HG03565 (cell line): Measurements from ENCODE around the gene CCDC27.
"Not testable (repeated sequence)": the region's sequence is repeated elsewhere in the genome, so short reads cannot be mapped to it uniquely, and the experiment has no call there.

Source experiments
- ATAC-seq: cut with Tn5 transposase; IDR thresholded peaks from one replicate; pipeline ENCODE4 v1.9.1; 2021; ENCODE audit warnings: mild to moderate bottlenecking, moderate library complexity; ENCODE audit not compliant: unreplicated experiment

Gene CCDC27

GRCh38 chr1:3717715-3718601 lies 34.3 kb upstream of the CCDC27 start:
- no peak for ATAC-seq

- ATAC-seq = no peak
These were observed 33.5 kb upstream of the CCDC27 start for GRCh38 chr1:3718764-3719163.

GRCh38 chr1:3721955-3722465 lies 30.2 kb upstream of the CCDC27 start:
- ATAC-seq = no peak

- ATAC-seq = no peak
These were observed 29.4 kb upstream of the CCDC27 start for GRCh38 chr1:3722846-3723245.

GRCh38 chr1:3724416-3725030 lies 27.7 kb upstream of the CCDC27 start:
- not testable (repeated sequence) for ATAC-seq

- ATAC-seq = no peak
These were observed 26.9 kb upstream of the CCDC27 start for GRCh38 chr1:3725366-3725765.

- no peak for ATAC-seq
These were observed 25.0 kb upstream of the CCDC27 start for GRCh38 chr1:3727042-3727824.

GRCh38 chr1:3727825-3728776 lies 24.1 kb upstream of the CCDC27 start:
- ATAC-seq = no peak

GRCh38 chr1:3729594-3730542 lies 22.4 kb upstream of the CCDC27 start:
- ATAC-seq = no peak

- no peak for ATAC-seq
These were observed 21.6 kb upstream of the CCDC27 start for GRCh38 chr1:3730543-3731247.

- no peak for ATAC-seq
These were observed 20.4 kb upstream of the CCDC27 start for GRCh38 chr1:3731583-3732433.

- ATAC-seq = no peak
These were observed 19.7 kb upstream of the CCDC27 start for GRCh38 chr1:3732434-3733093.

GRCh38 chr1:3733094-3733882 lies 19.0 kb upstream of the CCDC27 start:
- ATAC-seq = no peak

GRCh38 chr1:3733883-3734589 lies 18.2 kb upstream of the CCDC27 start:
- no peak for ATAC-seq

GRCh38 chr1:3734602-3735001 lies 17.6 kb upstream of the CCDC27 start:
- no peak for ATAC-seq
